Smooth muscle cell (in vitro differentiated cells): Measurements from ENCODE around the gene DPM3. TPM values are rescaled to one million over a fixed set of nuclear protein-coding genes. Genes with fewer than 3 reads are reported as not detected.

ENCODE experiments used
- DNase-seq: peaks from one replicate; lab custom pipeline; 2025; ENCODE audit not compliant: unreplicated experiment; lab: John Stamatoyannopoulos, UW
- H2AFZ ChIP-seq: fragments of 200-600 bp; sonication (generic); 2 replicates; pipeline ENCODE4 v1.6.0; 2016; ENCODE audit warnings: antibody characterized with exemption, low read depth, mild to moderate bottlenecking
- H3F3A ChIP-seq: fragments of 200-600 bp; sonication (generic); 2 replicates; pipeline ENCODE4 v1.6.0; 2017; ENCODE audit warnings: antibody characterized with exemption, low read depth
- H3K27ac ChIP-seq: fragments of 200-600 bp; sonication (generic); 2 replicates; pipeline ENCODE4 v1.5.1; 2016; ENCODE audit warnings: low read depth, mild to moderate bottlenecking
- H3K27me3 ChIP-seq: fragments of 200-600 bp; sonication (generic); 2 replicates; pipeline ENCODE4 v1.6.1; 2016; ENCODE audit warnings: low read depth, mild to moderate bottlenecking
- H3K36me3 ChIP-seq: fragments of 200-600 bp; sonication (generic); 2 replicates; pipeline ENCODE4 v1.5.1; 2016; ENCODE audit warnings: low read depth
- H3K4me1 ChIP-seq: fragments of 200-600 bp; sonication (generic); 2 replicates; pipeline ENCODE4 v1.5.1; 2016; ENCODE audit warnings: low read depth
- H3K4me2 ChIP-seq: fragments of 200-600 bp; sonication (generic); 2 replicates; pipeline ENCODE4 v1.6.0; 2016; ENCODE audit warnings: mild to moderate bottlenecking
- H3K4me3 ChIP-seq: fragments of 200-600 bp; sonication (generic); 2 replicates; pipeline ENCODE4 v1.5.1; 2016; ENCODE audit warnings: mild to moderate bottlenecking
- H3K79me2 ChIP-seq: fragments of 200-600 bp; sonication (generic); 2 replicates; pipeline ENCODE4 v1.6.0; 2016; ENCODE audit warnings: low read depth, mild to moderate bottlenecking
- H3K9ac ChIP-seq: fragments of 200-600 bp; sonication (generic); 2 replicates; pipeline ENCODE4 v1.6.0; 2016; ENCODE audit warnings: low read depth
- H3K9me3 ChIP-seq: fragments of 200-600 bp; sonication (generic); replicated peaks from 2 replicates; pipeline ENCODE4 v1.5.1; 2016; ENCODE audit warnings: low read depth
- H4K20me1 ChIP-seq: fragments of 200-600 bp; sonication (generic); 2 replicates; pipeline ENCODE4 v1.6.0; 2016; ENCODE audit warnings: low read depth
- WGBS: methylation state at CpG from one replicate; pipeline ENCODE4 v1.1.7; 2016; ENCODE audit warnings: low lambda C conversion rate; 5-methylcytosine and 5-hydroxymethylcytosine counted together
- polyA plus RNA-seq: library from polyadenylated mRNA; unstranded; fragments of >200 nt; fragmentation: Nextera tagmentation; extraction: Ambion mirVana; gene quantifications from 2 replicates; pipeline ENCODE4 v1.2.1, GENCODE V29; 2016
- total RNA-seq: library from RNA; depleted of rRNA; stranded (reverse); fragments of >200 nt; gene quantifications from 2 replicates; pipeline ENCODE4 v1.2.3, GENCODE V29; 2014
- TF ChIP-seq, protein P1 (sequence below): fragments of 200-600 bp; sonication (generic); IDR thresholded peaks from 2 replicates; pipeline ENCODE4 v1.5.1; 2017; ENCODE audit warnings: borderline replicate concordance, mild to moderate bottlenecking, antibody characterized with exemption; ENCODE audit not compliant: insufficient read depth, poor library complexity, severe bottlenecking

The DPM3 gene
- total and polyA plus RNA-seq, 2 experiments from 2014 or later: 69.1 to 75.8 TPM

DNA sequence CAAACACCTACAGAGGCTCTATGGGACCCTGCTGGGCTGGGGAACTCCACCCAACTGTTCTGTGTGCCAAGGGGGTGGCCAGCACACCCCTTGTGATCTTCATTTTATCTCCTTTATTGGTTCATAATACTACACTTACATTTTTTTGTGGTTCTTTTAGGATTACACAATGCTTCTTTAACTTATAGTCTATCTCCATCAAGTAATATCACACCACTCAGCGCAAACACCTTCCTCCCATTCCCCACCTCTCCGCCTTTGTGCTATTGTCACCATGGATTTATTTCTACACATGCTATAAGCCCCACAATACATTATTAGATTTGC, 45.7 kb downstream of the DPM3 start:
- TF ChIP-seq, protein P1, sequence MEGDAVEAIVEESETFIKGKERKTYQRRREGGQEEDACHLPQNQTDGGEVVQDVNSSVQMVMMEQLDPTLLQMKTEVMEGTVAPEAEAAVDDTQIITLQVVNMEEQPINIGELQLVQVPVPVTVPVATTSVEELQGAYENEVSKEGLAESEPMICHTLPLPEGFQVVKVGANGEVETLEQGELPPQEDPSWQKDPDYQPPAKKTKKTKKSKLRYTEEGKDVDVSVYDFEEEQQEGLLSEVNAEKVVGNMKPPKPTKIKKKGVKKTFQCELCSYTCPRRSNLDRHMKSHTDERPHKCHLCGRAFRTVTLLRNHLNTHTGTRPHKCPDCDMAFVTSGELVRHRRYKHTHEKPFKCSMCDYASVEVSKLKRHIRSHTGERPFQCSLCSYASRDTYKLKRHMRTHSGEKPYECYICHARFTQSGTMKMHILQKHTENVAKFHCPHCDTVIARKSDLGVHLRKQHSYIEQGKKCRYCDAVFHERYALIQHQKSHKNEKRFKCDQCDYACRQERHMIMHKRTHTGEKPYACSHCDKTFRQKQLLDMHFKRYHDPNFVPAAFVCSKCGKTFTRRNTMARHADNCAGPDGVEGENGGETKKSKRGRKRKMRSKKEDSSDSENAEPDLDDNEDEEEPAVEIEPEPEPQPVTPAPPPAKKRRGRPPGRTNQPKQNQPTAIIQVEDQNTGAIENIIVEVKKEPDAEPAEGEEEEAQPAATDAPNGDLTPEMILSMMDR: no peak
- Histone ChIP-seq H3K79me2 (no peaks in the 10 kb centered on the region), H3K9me3 (no peaks in the 10 kb centered on the region), H3K27ac (no peak overlapping the region), H3K27me3 (peaks cover 11% of the 10 kb centered on the region), H3K4me2 (no peak overlapping the region), H3F3A (peaks cover 10% of the 10 kb centered on the region), H3K36me3 (no peaks in the 10 kb centered on the region), H3K4me1 (peaks cover 14% of the 10 kb centered on the region), H3K4me3 (no peak overlapping the region), H4K20me1 (no peaks in the 10 kb centered on the region), H3K9ac (no peak overlapping the region), H2AFZ (peak overlapping the region; percentile 34)
- WGBS: 91% methylated on average over 2 of the region's 2 CpGs
- no peak for DNase-seq

DNA sequence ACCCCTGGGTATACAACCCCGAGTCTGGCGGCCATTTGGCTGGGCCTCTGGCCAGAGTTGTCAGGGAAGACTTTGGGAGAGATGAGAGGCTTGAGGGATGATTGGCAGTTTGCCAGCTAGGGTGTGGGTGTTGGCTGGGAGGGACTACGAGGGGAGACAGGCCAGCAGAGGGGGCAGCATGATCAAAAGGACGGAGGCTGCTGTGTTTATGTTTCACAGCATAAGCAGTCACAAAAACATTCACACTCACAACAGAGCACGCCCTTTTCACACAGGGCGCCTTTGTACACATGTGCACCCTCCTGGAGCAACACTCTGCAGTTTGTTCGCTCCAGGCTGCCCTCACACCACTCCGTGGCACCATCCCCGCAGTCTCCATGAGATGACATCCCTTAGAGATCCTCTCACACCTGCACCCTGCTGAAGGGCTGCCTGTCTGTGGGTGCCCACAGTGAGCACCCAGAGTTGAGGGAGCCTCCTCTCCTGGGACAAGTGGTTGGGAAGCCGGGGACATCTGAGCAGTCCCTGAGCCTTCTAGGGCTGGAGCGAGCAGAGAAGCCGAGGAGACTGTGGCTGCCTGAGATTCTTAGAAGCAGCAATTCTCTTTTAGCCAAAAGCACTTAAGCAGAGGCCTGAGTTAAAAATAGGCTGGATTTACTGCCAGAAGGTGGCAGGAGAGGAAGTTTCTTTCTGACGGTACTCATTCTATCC, 46.3 kb downstream of the DPM3 start:
- no peak overlapping the region for H3K4me2 ChIP-seq
- H3K36me3 ChIP-seq: no peaks in the 10 kb centered on the region

DNA sequence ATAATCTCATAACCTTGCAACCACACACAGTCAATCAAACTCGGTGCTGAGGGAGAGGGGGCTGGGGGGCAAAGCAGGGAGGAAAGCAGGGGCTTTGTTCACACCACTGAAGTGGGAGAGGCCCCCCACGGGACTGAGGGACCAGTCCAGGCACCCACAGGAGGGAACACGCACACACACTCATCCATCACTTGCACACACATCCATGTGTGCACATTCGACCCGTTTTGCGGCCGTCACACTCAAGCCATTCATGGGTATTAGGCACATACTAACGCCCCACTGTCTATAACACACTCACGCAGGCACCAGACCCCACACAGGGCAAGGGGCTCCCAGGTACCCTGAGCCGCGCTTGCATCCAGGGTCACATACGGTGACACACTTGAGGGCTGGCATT, 47.7 kb downstream of the DPM3 start:
- Histone ChIP-seq H3K4me3 (no peak overlapping the region), H3K9me3 (no peaks in the 10 kb centered on the region), H3K79me2 (no peaks in the 10 kb centered on the region), H3K4me2 (no peak overlapping the region), H3K36me3 (no peaks in the 10 kb centered on the region), H2AFZ (no peak overlapping the region), H3F3A (peaks cover 10% of the 10 kb centered on the region), H3K27ac (no peak overlapping the region), H3K27me3 (peaks cover 11% of the 10 kb centered on the region), H4K20me1 (no peaks in the 10 kb centered on the region), H3K9ac (no peak overlapping the region), H3K4me1 (peaks cover 14% of the 10 kb centered on the region)
- 94% methylated on average over 12 of the region's 12 CpGs for WGBS
- TF ChIP-seq, protein P1: no peak
- DNase-seq: no peak

More for the DNA sequence above, 46.3 kb downstream of the DPM3 start:
- H3K27ac ChIP-seq: no peak overlapping the region
- no peak for DNase-seq
- H3K79me2 ChIP-seq: no peaks in the 10 kb centered on the region
- H3K4me3 ChIP-seq: no peak overlapping the region
- H2AFZ ChIP-seq: peak overlapping the region; percentile 34
- H3K4me1 ChIP-seq: peaks cover 14% of the 10 kb centered on the region
- peaks cover 10% of the 10 kb centered on the region for H3F3A ChIP-seq
- 47% methylated on average over 13 of the region's 13 CpGs for WGBS
- TF ChIP-seq, protein P1: peak; percentile 37
- no peaks in the 10 kb centered on the region for H3K9me3 ChIP-seq
- H3K27me3 ChIP-seq: peaks cover 11% of the 10 kb centered on the region
- no peak overlapping the region for H3K9ac ChIP-seq
- H4K20me1 ChIP-seq: no peaks in the 10 kb centered on the region

DNA sequence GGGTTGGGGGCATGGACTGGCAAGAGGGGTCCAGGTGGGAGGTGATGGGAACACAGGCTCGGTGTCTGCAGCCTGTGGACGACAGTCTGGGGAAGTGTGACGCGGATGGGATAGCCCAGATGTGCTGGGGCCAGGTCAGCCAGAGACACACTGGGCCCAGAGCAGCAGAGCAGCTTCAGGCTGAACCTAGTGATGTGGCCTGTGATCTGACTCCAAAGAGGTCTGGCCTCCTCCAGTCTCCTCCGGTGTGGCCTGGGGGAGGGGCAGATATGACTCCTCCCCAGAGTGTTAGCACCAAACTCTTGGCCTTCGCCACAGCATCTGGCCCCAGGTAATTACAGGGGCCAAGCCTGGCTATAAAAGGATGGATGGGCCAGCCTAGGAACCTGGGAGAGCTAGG, 48.2 kb downstream of the DPM3 start:
- H3K27me3 ChIP-seq: peaks cover 11% of the 10 kb centered on the region
- peaks cover 14% of the 10 kb centered on the region for H3K4me1 ChIP-seq
- TF ChIP-seq, protein P1: no peak
- WGBS: 83% methylated on average over 5 of the region's 6 CpGs
- no peaks in the 10 kb centered on the region for H4K20me1 ChIP-seq
- H3K4me2 ChIP-seq: no peak overlapping the region
- no peak overlapping the region for H3K9ac ChIP-seq
- no peak overlapping the region for H3K27ac ChIP-seq
- H3K4me3 ChIP-seq: no peak overlapping the region
- H3F3A ChIP-seq: peaks cover 10% of the 10 kb centered on the region
- H3K36me3 ChIP-seq: no peaks in the 10 kb centered on the region
- no peak overlapping the region for H2AFZ ChIP-seq
- no peaks in the 10 kb centered on the region for H3K79me2 ChIP-seq
- DNase-seq: no peak
- H3K9me3 ChIP-seq: no peaks in the 10 kb centered on the region
